MCF 10A (cell line): ENCODE measurements around the gene TOR1B. TPM values are rescaled to one million over a fixed set of nuclear protein-coding genes. Genes with fewer than 3 reads are reported as not detected.
"Not testable (repeated sequence)": the region's sequence is repeated elsewhere in the genome, so short reads cannot be mapped to it uniquely, and the experiment has no call there.

ENCODE experiments used
- BruUV-seq: library from RNA; stranded (reverse); fragments of 400-500 nt; replicated peaks from 2 replicates; lab custom pipeline; 2021; lab: Mats Ljungman, UMichigan
- CTCF ChIA-PET: fragments of 300-600 bp; sonication (Branson Sonifier 250); formaldehyde crosslinking; extraction: SDS; loops from one replicate; lab custom pipeline; 2021; ENCODE audit warnings: antibody characterized with exemption, inconsistent platforms; lab: Yijun Ruan, JAX
- POLR2A ChIA-PET: fragments of 300-600, 350-650 bp; sonication (Branson Sonifier 250); formaldehyde crosslinking; extraction: SDS; loops from one replicate; lab custom pipeline; 2020; ENCODE audit warnings: antibody characterized with exemption, inconsistent platforms; lab: Yijun Ruan, JAX
- DNase-seq: peaks from one replicate; pipeline ENCODE4 v3.0.0-alpha.2; 2018; ENCODE audit not compliant: unreplicated experiment
- H3K27ac Mint-ChIP-seq: one replicate; pipeline ENCODE4 v1.8.0; 2022; ENCODE audit warnings: mild to moderate bottlenecking, low read depth, mixed read lengths; ENCODE audit not compliant: unreplicated experiment
- H3K27me3 Mint-ChIP-seq: one replicate; pipeline ENCODE4 v1.8.0; 2022; ENCODE audit warnings: mixed read lengths; ENCODE audit not compliant: insufficient read depth, unreplicated experiment
- H3K36me3 Mint-ChIP-seq: one replicate; pipeline ENCODE4 v1.8.0; 2022; ENCODE audit warnings: mild to moderate bottlenecking, moderate library complexity, mixed read lengths; ENCODE audit not compliant: insufficient read depth, unreplicated experiment
- H3K4me1 Mint-ChIP-seq: one replicate; pipeline ENCODE4 v1.8.0; 2022; ENCODE audit warnings: mixed read lengths; ENCODE audit not compliant: insufficient read depth, unreplicated experiment
- H3K4me3 Mint-ChIP-seq: one replicate; pipeline ENCODE4 v1.8.0; 2022; ENCODE audit warnings: mild to moderate bottlenecking, moderate library complexity, mixed read lengths; ENCODE audit not compliant: unreplicated experiment
- H3K9me3 Mint-ChIP-seq: one replicate; pipeline ENCODE4 v1.8.0; 2022; ENCODE audit warnings: mixed read lengths; ENCODE audit not compliant: unreplicated experiment
- intact Hi-C: fragments of 100-400 bp; cut with micrococcal nuclease; formaldehyde crosslinking; loops from 2 replicates; pipeline ENCODE4 v1.14.1; 2022
- total RNA-seq: library from RNA; stranded (reverse); gene quantifications from 2 replicates; pipeline ENCODE4 v1.2.3, GENCODE V29; 2022
- TF ChIP-seq, protein P1 (sequence below): fragments of 200-600 bp; IDR thresholded peaks from one replicate; pipeline ENCODE4 v1.8.0; 2022; ENCODE audit warnings: antibody characterized with exemption, mild to moderate bottlenecking; ENCODE audit not compliant: unreplicated experiment

The TOR1B gene
- total RNA-seq, 1 experiment from 2014 or later = 14.8 TPM

- DNase-seq = no peak
- ChIA-PET POLR2A (no interaction called here), CTCF (interaction anchor here (0.6 to 0.7 kb wide), 2 partner anchors 157 to 170 kb away, joined by 3 to 4 read pairs; no protein-coding TSS in a partner anchor)
- BruUV-seq = no TSS peak
- intact Hi-C loops = no loop called here
- Mint-ChIP-seq H3K27ac (no peak overlapping the region), H3K36me3 (no peaks in the 10 kb centered on the region), H3K4me3 (no peak overlapping the region), H3K27me3 (peaks cover 39% of the 10 kb centered on the region), H3K9me3 (no peaks in the 10 kb centered on the region), H3K4me1 (no peaks in the 10 kb centered on the region)
- TF ChIP-seq, protein P1, sequence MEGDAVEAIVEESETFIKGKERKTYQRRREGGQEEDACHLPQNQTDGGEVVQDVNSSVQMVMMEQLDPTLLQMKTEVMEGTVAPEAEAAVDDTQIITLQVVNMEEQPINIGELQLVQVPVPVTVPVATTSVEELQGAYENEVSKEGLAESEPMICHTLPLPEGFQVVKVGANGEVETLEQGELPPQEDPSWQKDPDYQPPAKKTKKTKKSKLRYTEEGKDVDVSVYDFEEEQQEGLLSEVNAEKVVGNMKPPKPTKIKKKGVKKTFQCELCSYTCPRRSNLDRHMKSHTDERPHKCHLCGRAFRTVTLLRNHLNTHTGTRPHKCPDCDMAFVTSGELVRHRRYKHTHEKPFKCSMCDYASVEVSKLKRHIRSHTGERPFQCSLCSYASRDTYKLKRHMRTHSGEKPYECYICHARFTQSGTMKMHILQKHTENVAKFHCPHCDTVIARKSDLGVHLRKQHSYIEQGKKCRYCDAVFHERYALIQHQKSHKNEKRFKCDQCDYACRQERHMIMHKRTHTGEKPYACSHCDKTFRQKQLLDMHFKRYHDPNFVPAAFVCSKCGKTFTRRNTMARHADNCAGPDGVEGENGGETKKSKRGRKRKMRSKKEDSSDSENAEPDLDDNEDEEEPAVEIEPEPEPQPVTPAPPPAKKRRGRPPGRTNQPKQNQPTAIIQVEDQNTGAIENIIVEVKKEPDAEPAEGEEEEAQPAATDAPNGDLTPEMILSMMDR = no peak
These were observed 8.4 kb upstream of the TOR1B start for GRCh38 chr9:129794549-129794948.

GRCh38 chr9:129796029-129796428 lies 7.0 kb upstream of the TOR1B start:
- H3K4me3 Mint-ChIP-seq, H3K36me3 Mint-ChIP-seq, H3K27ac Mint-ChIP-seq, DNase-seq, H3K9me3 Mint-ChIP-seq, intact Hi-C loops, BruUV-seq, H3K4me1 Mint-ChIP-seq, POLR2A ChIA-PET: not testable (repeated sequence)
- peaks cover 39% of the 10 kb centered on the region for H3K27me3 Mint-ChIP-seq
- CTCF ChIA-PET = interaction anchor here (0.6 to 1.0 kb wide), 5 partner anchors 9 to 154 kb away, joined by 3 to 11 read pairs (median 4); no protein-coding TSS in a partner anchor

DNA sequence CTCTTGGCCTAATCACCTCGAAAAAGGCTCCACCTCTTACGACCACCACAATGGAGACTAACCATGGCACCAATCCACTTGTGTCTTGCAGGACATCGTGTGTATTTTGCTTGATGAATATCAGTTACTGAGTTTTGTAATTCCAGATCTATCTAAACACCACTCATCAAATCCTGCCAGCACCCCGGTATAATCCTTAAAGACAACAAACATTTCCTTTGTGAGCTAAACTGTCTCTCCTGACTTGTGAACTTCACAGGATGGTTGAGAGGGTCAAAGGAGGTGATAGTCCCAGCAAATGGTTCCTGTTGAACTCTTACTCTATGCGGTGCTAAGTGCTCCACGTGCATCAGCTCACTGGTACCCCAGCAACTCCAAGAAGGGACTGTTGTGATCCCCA lies 4.0 kb upstream of the TOR1B start:
- H3K4me3 Mint-ChIP-seq = no peak overlapping the region
- no TSS peak for BruUV-seq
- no peak for DNase-seq
- H3K27me3 Mint-ChIP-seq = peaks cover 27% of the 10 kb centered on the region
- no peaks in the 10 kb centered on the region for H3K36me3 Mint-ChIP-seq
- TF ChIP-seq, protein P1 = no peak
- ChIA-PET POLR2A (no interaction called here), CTCF (interaction anchor here (0.6 kb wide), 1 partner anchor 9 kb away, joined by 3 read pairs; no protein-coding TSS in a partner anchor)
- no peak overlapping the region for H3K27ac Mint-ChIP-seq
- no peaks in the 10 kb centered on the region for H3K9me3 Mint-ChIP-seq
- intact Hi-C loops = no loop called here
- no peaks in the 10 kb centered on the region for H3K4me1 Mint-ChIP-seq

DNA sequence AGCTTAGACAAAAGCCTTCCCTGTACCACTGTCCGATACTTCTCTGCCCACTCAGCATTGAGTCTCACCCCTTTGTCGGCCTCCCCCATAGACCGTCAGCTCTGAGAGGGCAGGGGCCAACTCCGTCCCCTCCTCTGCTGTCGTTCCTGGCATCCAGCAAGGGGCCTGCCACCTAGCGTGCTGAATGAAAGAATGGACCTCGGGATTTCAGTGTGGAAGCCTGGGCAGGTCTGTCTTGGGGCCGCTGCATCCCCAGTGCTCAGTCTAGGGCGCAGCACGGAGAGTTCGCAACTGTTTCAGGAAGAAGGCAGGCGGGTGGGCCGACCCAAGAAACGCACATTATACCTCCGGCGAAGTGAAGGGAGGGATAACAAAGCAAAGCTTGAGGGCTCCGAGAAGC lies 1.5 kb upstream of the TOR1B start:
- Mint-ChIP-seq H3K4me3 (peak overlapping the region; percentile 31), H3K27me3 (peaks cover 3% of the 10 kb centered on the region), H3K27ac (no peak overlapping the region), H3K36me3 (peaks cover 4% of the 10 kb centered on the region), H3K4me1 (no peaks in the 10 kb centered on the region), H3K9me3 (no peaks in the 10 kb centered on the region)
- ChIA-PET CTCF (interaction anchor here (0.8 kb wide), 2 partner anchors 18 to 189 kb away, joined by 3 to 4 read pairs; no protein-coding TSS in a partner anchor), POLR2A (interaction anchor here (1.1 to 2.7 kb wide), 2 partner anchors 11 to 156 kb away, joined by 3 to 15 read pairs; no protein-coding TSS in a partner anchor)
- intact Hi-C loops = no loop called here
- no TSS peak for BruUV-seq
- TF ChIP-seq, protein P1 = no peak
- DNase-seq = no peak
